Thymus (tissue), 11 donors: ENCODE measurements around the gene FAM20C. TPM values are rescaled to one million over a fixed set of nuclear protein-coding genes. Genes with fewer than 3 reads are reported as not detected.

Source experiments
- DNase-seq, 9 donors: peaks; one replicate each; pipeline ENCODE4 v3.0.0-alpha.2; 2013; ENCODE audit warnings: low spot score in 9 of 9, low read depth in 6 of 9, missing footprints in 1 of 9
- H3K27ac ChIP-seq, 2 donors: one replicate each; pipeline ENCODE4 v1.5.1; 2013; ENCODE audit warnings: control low read depth in 1 of 2, low read depth in 1 of 2, low read length in 1 of 2, mild to moderate bottlenecking in 1 of 2, moderate library complexity in 1 of 2
- H3K27me3 ChIP-seq, 2 donors: one replicate each; pipeline ENCODE4 v1.5.1; 2013; ENCODE audit warnings: low read length in 1 of 2; ENCODE audit not compliant: control insufficient read depth in 2 of 2, insufficient read depth in 1 of 2
- H3K36me3 ChIP-seq, 2 donors: one replicate each; pipeline ENCODE4 v1.5.1; 2013; ENCODE audit warnings: low read length in 1 of 2, mild to moderate bottlenecking in 1 of 2, moderate library complexity in 1 of 2; ENCODE audit not compliant: control insufficient read depth in 2 of 2, insufficient read depth in 2 of 2
- H3K4me1 ChIP-seq, 2 donors: one replicate each; pipeline ENCODE4 v1.5.1; 2013; ENCODE audit warnings: low read length in 2 of 2; ENCODE audit not compliant: control insufficient read depth in 2 of 2, insufficient read depth in 2 of 2
- H3K4me3 ChIP-seq, 2 donors: one replicate each; pipeline ENCODE4 v1.5.1; 2013; ENCODE audit warnings: low read length in 2 of 2, control low read depth in 1 of 2, mild to moderate bottlenecking in 1 of 2
- H3K9me3 ChIP-seq, 2 donors: one replicate each; pipeline ENCODE4 v1.5.1; 2013; ENCODE audit warnings: low read length in 1 of 2, mild to moderate bottlenecking in 1 of 2; ENCODE audit not compliant: control insufficient read depth in 2 of 2, insufficient read depth in 1 of 2
- WGBS: extraction: QIAGEN DNeasy Blood & Tissue Kit; methylation state at CpG from one replicate; pipeline ENCODE4 v1.1.7; 2013; 5-methylcytosine and 5-hydroxymethylcytosine counted together
- polyA plus RNA-seq: library from polyadenylated mRNA; stranded (reverse); fragments of 200-250 nt; gene quantifications from one replicate; pipeline ENCODE4 v1.2.3, GENCODE V29; 2013
- total RNA-seq: library from RNA; stranded (reverse); fragments of 120-200 nt; gene quantifications from one replicate; pipeline ENCODE4 v1.2.4, GENCODE V29; 2013
- donor health status: healthy.

The FAM20C gene
- total and polyA plus RNA-seq, 2 donors: 2.4 to 16.5 TPM

DNA sequence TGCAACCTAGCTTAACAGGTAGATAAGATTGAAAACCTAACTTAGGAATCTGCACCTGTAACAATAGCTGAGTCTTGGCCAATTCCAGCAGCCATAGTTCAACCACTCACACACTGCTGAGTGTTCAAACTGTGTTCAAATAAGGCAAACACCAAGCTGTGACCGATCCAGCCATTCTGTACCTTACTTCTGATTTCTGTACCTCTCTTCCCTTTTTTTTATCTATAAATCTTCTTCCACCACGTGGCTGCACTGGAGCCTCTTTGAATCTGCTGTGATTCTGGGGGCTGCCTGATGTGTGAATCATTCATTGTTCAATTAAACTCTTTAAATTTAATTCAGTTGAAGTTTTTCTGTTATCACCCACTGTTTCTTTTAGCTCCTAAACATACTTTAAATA, 81.9 kb downstream of the FAM20C start:
- 46% methylated on average over 2 of the region's 2 CpGs for WGBS
- Histone ChIP-seq H3K4me1 (no peaks in the 10 kb centered on the region), H3K4me3 (no peak overlapping the region), H3K27me3 (no peaks in the 10 kb centered on the region), H3K27ac (no peak overlapping the region), H3K36me3 (no peaks in the 10 kb centered on the region), H3K9me3 (peaks cover 1 to 34% of the 10 kb centered on the region in 2 donors)
- no peak for DNase-seq

- 82% methylated on average over 10 of the region's 10 CpGs for WGBS
- no peak for DNase-seq
Observed at GRCh38 chr7:276230-276835, 84.0 kb downstream of the FAM20C start.

GRCh38 chr7:277228-277627, 84.9 kb downstream of the FAM20C start:
- Histone ChIP-seq H3K27me3 (peaks cover 0 to 5% of the 10 kb centered on the region in 2 donors), H3K9me3 (peaks cover 1 to 27% of the 10 kb centered on the region in 2 donors), H3K4me1 (no peaks in the 10 kb centered on the region), H3K27ac (no peak overlapping the region), H3K4me3 (no peak overlapping the region), H3K36me3 (no peaks in the 10 kb centered on the region)
- no peak for DNase-seq
- 90% methylated on average over 4 of the region's 4 CpGs for WGBS

More at GRCh38 chr7:276230-276835, 84.0 kb downstream of the FAM20C start:
- Histone ChIP-seq H3K4me3 (no peak overlapping the region), H3K4me1 (no peaks in the 10 kb centered on the region), H3K9me3 (peaks cover 1 to 34% of the 10 kb centered on the region in 2 donors), H3K36me3 (no peaks in the 10 kb centered on the region), H3K27ac (no peak overlapping the region), H3K27me3 (peaks cover 0 to 5% of the 10 kb centered on the region in 2 donors)

DNA sequence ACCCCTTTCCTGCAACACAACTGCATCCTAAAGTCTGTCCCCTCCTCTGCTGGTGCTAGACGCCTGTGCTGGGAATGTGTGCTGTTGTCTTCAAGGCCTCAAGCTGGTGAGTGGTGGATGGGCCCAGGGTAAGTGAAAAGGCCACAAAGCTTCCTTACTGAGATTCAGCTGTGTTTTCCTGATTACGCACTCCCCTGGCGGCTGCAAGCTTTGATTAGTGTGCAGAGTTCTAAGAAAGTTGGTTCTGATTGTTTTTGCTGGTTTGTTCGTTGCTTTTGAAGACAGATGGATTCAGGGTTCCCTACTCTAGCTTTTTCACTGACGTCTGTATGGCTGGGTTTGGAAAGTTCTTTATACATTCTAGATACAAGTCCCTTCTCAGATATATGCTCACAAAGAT, 85.7 kb downstream of the FAM20C start:
- no peak for DNase-seq
- WGBS: 89% methylated on average over 5 of the region's 5 CpGs
- peaks cover 0 to 5% of the 10 kb centered on the region in 2 donors for H3K27me3 ChIP-seq

GRCh38 chr7:279821-280220, 87.5 kb downstream of the FAM20C start:
- no peaks in the 10 kb centered on the region for H3K4me1 ChIP-seq
- no peak overlapping the region for H3K27ac ChIP-seq
- 93% methylated on average over 10 of the region's 10 CpGs for WGBS
- H3K27me3 ChIP-seq: peaks cover 0 to 5% of the 10 kb centered on the region in 2 donors
- DNase-seq: no peak
- peaks cover 0 to 16% of the 10 kb centered on the region in 2 donors for H3K9me3 ChIP-seq
- no peak overlapping the region for H3K4me3 ChIP-seq
- H3K36me3 ChIP-seq: no peaks in the 10 kb centered on the region

More for the DNA sequence above, 85.7 kb downstream of the FAM20C start:
- Histone ChIP-seq H3K9me3 (peaks cover 1 to 18% of the 10 kb centered on the region in 2 donors), H3K4me1 (no peaks in the 10 kb centered on the region), H3K36me3 (no peaks in the 10 kb centered on the region), H3K4me3 (no peak overlapping the region), H3K27ac (no peak overlapping the region)

- no peaks in the 10 kb centered on the region for H3K4me1 ChIP-seq
- WGBS: 86% methylated on average over 11 of the region's 11 CpGs
- H3K4me3 ChIP-seq: no peak overlapping the region
- H3K27me3 ChIP-seq: peaks cover 0 to 10% of the 10 kb centered on the region in 2 donors
- peaks cover 0 to 16% of the 10 kb centered on the region in 2 donors for H3K9me3 ChIP-seq
- no peak for DNase-seq
- H3K36me3 ChIP-seq: no peaks in the 10 kb centered on the region
- no peak overlapping the region for H3K27ac ChIP-seq
Observed at GRCh38 chr7:280461-280860, 88.1 kb downstream of the FAM20C start.

DNA sequence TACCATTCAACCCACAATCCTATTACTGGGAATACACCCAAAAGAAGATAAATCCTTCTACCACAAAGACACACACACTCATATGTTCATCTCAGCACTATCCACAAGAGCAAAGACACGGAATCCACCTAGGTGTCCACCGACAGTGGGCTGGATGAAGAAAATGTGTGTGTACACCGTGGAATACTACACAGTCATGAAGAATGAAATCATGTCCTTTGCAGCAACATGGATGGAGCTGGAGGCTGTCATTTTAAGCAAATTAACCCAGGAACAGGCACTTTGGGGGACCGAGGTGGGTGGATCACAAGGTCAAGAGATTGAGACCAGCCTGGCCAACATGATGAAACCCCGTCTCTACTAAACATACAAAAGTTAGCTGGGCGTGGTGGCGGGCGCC, 89.3 kb downstream of the FAM20C start:
- peaks cover 2 to 20% of the 10 kb centered on the region in 2 donors for H3K27me3 ChIP-seq
- H3K4me1 ChIP-seq: no peaks in the 10 kb centered on the region
- DNase-seq: no peak
- H3K4me3 ChIP-seq: no peak overlapping the region
- WGBS: 93% methylated on average over 8 of the region's 8 CpGs
- no peak overlapping the region for H3K27ac ChIP-seq
- H3K36me3 ChIP-seq: no peaks in the 10 kb centered on the region
- H3K9me3 ChIP-seq: peaks cover 0 to 5% of the 10 kb centered on the region in 2 donors

DNA sequence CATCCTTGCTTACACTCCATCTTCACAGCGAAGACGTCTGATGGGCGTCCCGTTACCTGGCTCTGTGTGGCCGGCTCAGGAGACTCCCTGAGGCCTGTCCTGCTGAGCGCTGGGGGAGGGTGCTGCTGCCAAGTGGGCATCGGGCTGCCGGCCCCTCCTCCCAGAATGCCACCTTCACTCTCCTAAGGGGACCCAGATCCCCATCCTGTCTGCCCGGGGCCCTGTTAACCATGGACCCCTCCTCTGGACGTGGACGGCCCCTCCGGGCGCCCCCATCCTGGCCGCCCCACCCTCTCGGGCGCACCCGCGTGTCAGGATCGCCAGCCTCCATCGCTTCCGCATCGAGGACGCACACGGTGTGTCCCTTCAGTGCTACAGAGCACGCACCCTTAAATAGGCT, 90.2 kb downstream of the FAM20C start:
- H3K4me1 ChIP-seq: no peaks in the 10 kb centered on the region
- H3K4me3 ChIP-seq: no peak overlapping the region
- H3K27me3 ChIP-seq: peaks cover 2 to 24% of the 10 kb centered on the region in 2 donors
- H3K9me3 ChIP-seq: no peaks in the 10 kb centered on the region
- no peak for DNase-seq
- 98% methylated on average over 25 of the region's 25 CpGs for WGBS
- H3K27ac ChIP-seq: no peak overlapping the region
- no peaks in the 10 kb centered on the region for H3K36me3 ChIP-seq

GRCh38 chr7:284762-285722, 92.7 kb downstream of the FAM20C start:
- H3K27me3 ChIP-seq: peaks cover 19 to 47% of the 10 kb centered on the region in 2 donors
- no peaks in the 10 kb centered on the region for H3K36me3 ChIP-seq
- DNase-seq: no peak
- no peak overlapping the region for H3K4me3 ChIP-seq
- no peaks in the 10 kb centered on the region for H3K9me3 ChIP-seq
- WGBS: 89% methylated on average over 37 of the region's 37 CpGs
- no peak overlapping the region for H3K27ac ChIP-seq
- peaks cover 0 to under 1% of the 10 kb centered on the region in 2 donors for H3K4me1 ChIP-seq
